NCI-H69 (cell line): ENCODE results near the gene TDRD15.
"Not testable (repeated sequence)": the region's sequence is repeated elsewhere in the genome, so short reads cannot be mapped to it uniquely, and the experiment has no call there.

Experiments used
- DNase-seq: peaks from one replicate; lab custom pipeline; 2025; lab: John Stamatoyannopoulos, UW

Gene TDRD15

GRCh38 chr2:21146638-21147037 lies 22.9 kb downstream of the TDRD15 start:
- DNase-seq, result no peak

DNA sequence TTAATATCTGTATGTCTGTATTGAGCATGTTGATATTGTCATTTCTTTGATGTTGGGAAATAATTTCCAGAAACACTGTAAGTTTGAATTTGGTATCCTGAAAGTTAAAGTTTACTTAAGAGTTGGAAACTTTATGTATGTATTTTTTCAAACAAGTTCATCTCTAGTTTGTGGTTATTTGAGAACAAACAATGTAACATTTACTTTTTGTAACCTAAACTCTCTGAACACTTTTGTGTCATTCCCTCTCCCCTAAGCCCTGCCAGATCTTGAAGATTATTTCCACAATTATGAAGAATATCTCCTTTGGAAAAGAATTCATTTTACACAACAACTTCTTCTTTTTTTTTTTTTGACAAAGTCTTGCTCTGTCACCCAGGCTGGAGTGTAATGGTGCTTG lies 24.9 kb downstream of the TDRD15 start:
- no peak for DNase-seq

- DNase-seq, result not testable (repeated sequence)
Measured at GRCh38 chr2:21151234-21151633, 27.5 kb downstream of the TDRD15 start.

- no peak for DNase-seq
Measured at GRCh38 chr2:21155365-21156136, 31.8 kb downstream of the TDRD15 start.

DNA sequence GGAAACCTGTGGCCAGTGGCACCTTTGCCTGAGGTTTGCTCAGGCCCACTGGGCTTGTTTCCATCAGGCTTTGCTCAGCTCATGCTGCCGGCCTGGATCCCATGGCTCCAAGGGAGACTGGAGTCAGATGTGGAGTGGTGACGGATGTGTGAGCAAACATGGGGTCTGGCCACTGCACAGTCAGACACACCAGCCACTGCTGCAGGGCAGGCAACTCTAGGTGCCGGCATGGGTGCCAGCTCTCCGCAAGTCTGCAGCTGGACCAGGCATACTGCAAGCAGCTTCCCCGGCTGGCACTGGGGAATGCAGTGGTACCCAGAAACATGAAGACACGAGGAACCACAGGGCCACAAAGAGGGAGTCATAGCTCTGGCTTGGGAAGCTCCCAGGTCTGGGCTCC lies 37.4 kb downstream of the TDRD15 start:
- no peak for DNase-seq

- no peak for DNase-seq
Measured at GRCh38 chr2:21161832-21162614, 38.3 kb downstream of the TDRD15 start.

DNA sequence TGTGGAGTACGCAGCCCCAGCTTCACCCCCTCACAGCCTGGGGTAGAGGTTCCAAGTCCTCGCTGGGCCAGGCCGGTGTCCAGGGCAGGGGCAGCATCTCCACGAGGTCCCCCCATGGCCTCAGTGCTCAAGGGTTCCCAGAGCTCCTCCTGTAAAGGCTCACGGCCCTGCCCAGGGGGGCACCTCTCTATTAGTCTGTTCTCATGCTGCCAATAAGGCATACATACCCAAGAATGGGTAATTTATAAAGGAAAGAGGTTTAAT lies 38.8 kb downstream of the TDRD15 start:
- DNase-seq, result no peak

GRCh38 chr2:21163213-21163612 lies 39.4 kb downstream of the TDRD15 start:
- DNase-seq, result no peak

GRCh38 chr2:21165350-21165749 lies 41.6 kb downstream of the TDRD15 start:
- DNase-seq, result no peak

DNA sequence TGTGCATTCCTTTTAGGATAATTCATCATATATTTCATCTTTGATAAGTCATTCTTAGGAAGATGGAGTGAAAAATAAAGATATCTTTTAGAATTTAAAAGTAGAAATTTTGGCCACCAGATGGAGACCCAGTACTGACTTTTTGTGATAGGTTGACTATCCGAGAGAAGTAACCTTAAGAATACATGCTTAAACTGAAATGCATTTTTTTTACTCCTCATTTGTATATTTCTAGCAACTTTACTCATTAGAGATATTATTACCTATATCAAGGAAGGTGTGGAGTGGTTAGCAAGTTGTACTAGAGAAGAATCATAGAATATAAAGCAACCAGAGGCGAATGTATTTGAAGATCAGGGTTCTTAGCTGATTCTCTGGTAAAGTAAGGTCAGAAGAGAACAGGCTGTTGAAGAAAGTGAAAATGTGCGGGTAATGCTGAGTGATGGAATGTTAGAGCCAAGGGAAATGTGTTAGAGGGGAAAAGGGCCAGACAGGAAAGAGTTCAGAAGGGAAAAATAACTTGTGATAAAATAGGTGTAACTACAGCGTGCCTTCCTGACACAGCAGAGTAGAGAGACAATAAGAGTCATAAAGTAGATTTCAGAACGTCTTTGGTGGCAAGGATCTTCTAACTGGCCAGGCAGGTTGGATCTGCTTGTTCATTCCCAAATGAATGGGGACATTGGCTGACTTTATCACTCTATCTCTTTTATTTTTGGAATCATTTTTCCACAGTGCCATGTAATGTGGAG lies 52.3 kb downstream of the TDRD15 start:
- no peak for DNase-seq

DNA sequence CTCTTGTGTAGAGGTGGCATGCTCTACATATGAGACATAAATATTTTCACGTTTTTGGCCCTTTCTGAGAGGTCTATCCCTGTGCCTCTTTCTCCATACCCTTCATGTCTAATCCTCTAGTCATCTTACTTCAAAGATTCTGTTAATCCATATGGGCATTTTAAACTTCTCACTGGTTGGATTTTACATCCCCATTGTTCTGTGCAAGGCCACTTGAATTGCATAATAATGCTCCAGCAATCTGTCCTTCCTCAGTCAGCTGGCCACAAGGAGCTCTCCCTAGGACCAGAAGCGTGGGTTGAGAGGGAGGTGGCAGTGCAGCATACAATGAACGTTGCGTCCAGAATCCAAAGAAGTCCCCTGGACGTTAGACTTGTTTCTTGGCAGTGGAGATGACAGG lies 58.2 kb downstream of the TDRD15 start:
- no peak for DNase-seq

- no peak for DNase-seq
Measured at GRCh38 chr2:21183306-21183705, 59.5 kb downstream of the TDRD15 start.

- DNase-seq, result no peak
Measured at GRCh38 chr2:21183726-21184125, 60.0 kb downstream of the TDRD15 start.

DNA sequence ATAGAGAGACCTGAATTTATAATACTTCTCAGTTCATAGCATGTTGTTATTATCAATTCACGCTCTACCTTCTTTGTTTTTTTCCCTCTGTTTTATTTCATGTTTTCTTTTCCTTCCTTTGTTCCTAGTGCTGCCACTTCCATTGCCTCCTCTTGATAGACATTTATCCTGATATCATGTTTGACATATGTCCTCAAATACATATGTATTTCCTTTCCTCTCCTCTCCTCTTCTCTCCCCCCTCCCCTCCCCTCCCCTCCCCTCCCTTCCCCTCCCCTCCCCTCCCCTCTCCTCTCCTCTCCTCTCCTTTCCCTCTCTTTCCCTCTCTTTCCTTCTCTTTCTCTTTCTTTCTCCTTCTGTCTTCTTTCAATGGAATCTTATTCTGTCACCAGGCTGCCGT lies 67.8 kb downstream of the TDRD15 start:
- no peak for DNase-seq
